H1 (cell line): ENCODE data around the gene COX14.

Experiments
- EZH2 ChIP-seq: fragments of 200-600 bp; sonication (generic); IDR thresholded peaks from 2 replicates; pipeline ENCODE4 v1.7.1; 2012; ENCODE audit warnings: low read depth, mild to moderate bottlenecking, moderate library complexity, low read length, inconsistent platforms; ENCODE audit not compliant: severe bottlenecking
- NRF1 ChIP-seq: IDR thresholded peaks from 2 replicates; pipeline ENCODE4 v1.6.1; 2011; ENCODE audit warnings: mild to moderate bottlenecking, low read depth, low read length, improper control_type of control experiment

DNA sequence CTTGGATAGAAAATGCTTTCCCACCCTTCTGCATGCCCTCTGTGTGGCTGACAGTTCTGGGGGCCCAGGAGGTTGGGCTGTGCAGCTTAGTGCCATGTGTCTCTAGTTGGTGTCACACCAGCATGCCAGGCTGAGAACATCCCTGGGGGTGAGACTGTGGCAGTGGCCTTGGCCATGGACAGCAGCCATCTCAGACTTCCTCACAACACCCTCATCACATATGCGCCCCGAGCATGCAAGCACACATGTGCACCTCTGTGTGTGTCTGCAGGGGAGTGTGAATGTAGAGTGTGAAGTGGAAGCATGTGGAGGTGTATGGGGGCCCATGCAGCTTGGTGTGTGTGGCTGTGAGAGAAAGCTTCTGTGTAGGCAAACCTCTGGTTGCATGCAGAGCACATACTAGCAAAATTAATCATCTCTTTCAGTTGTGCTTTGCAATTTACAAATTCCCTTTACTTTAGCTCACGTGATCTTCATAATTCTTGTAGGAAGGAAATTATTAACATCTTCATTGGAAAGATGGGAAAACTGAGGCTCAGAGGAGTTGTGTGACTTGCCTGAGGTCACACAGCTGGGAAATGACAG lies 46.2 kb upstream of the COX14 start:
- TF ChIP-seq EZH2 (no peak), NRF1 (no peak)
